ENCODE results near the gene NPL.
A peak's percentile ranks its signal among the peaks of the same experiment; 100 is the strongest.

GRCh38 chr1:182786223-182786994 lies 3.2 kb upstream of the NPL start:
- peak in 5 of 6 experiments; percentile 66 to 75 (median 70) for TF ChIP-seq CTCF (IDR thresholded peaks at IDR 0.05)
- no peak for TF ChIP-seq POLR2A (IDR thresholded peaks at IDR 0.05)
